Measurements from ENCODE around the gene MTG2. TPM values are rescaled to one million over a fixed set of nuclear protein-coding genes. Genes with fewer than 3 reads are reported as not detected.

MTG2 gene
- polyA plus RNA-seq, 1 donor (not counting 4 experiments of a cell fraction or from before 2014, with no cell fraction given) = 24.7 TPM

DNA sequence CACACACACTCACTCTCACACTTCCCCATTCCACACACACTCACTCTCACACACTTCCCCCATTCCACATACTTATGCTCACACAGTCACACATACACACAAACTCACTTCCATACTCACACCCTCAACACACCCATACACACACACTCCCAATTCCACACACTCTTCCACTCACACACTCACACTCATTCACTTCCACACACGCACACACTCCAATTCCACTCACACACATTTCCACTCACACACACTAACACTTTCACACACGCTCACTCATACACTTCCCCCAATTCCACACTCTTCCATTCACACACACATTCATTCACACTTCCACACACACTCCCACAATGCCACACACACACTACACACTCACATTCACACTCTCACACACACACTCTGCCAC lies 47.4 kb downstream of the MTG2 start:
- H3K9me3 ChIP-seq (ENCODE audit: control insufficient read depth, low read depth, low read length) = peaks cover 4% of the 10 kb centered on the region
- no peak for DNase-seq (ENCODE audit: low read depth, low spot score)

DNA sequence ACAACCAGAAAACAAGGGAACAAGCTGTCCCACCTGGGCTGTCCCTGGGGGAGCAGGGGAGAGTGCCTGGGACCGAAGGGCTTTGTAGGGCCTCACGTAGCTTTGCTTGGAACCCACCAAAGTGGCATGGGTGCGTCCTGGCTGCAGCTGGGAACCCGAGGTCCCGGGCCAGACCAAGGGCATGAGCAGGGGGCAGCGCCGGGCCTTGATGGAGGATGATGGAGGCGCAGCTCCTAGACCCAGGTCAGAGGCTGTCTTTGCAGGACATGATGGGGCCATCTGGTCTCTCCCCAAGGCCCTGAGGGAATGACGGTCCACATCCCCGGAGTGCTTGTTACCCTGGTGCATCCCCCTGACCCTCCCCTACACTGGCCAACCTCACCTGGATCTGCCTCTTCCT lies 47.9 kb downstream of the MTG2 start:
- dilution Hi-C loops (cut with MboI; ENCODE audit: extremely low pct_ligation_motif_present, low sequenced_read_pairs) = no loop called here
- Histone ChIP-seq H3K4me2 (ENCODE audit: control insufficient read depth, extremely low read depth, insufficient read depth, low read depth, low read length) (no peak overlapping the region), H4K20me1 (ENCODE audit: control insufficient read depth, extremely low read depth, insufficient read depth, low read length) (peaks cover 5% of the 10 kb centered on the region), H3K9me3 (ENCODE audit: control insufficient read depth, low read depth, low read length) (peaks cover 4% of the 10 kb centered on the region), H3K36me3 (ENCODE audit: control insufficient read depth in 2 of 2, extremely low read depth in 1 of 2, insufficient read depth in 2 of 2, low read length in 2 of 2) (no peaks in the 10 kb centered on the region), H2AFZ (ENCODE audit: control insufficient read depth, low read length) (no peak overlapping the region), H3K9me1 (ENCODE audit: control insufficient read depth, extremely low read depth, insufficient read depth, low read length) (no peaks in the 10 kb centered on the region), H3K27me3 (ENCODE audit: control insufficient read depth, extremely low read depth, insufficient read depth, low read length) (peaks cover 70% of the 10 kb centered on the region), H3K9ac (ENCODE audit: control insufficient read depth, extremely low read depth, insufficient read depth, low read length) (no peak overlapping the region), H3K4me3 (ENCODE audit: control insufficient read depth in 2 of 3, extremely low read depth in 1 of 3, insufficient read depth in 2 of 3, low read depth in 1 of 3, low read length in 3 of 3) (no peak overlapping the region), H3K79me2 (ENCODE audit: control insufficient read depth, insufficient read depth, low read length) (no peaks in the 10 kb centered on the region), H3K4me1 (ENCODE audit: control insufficient read depth, extremely low read depth, insufficient read depth, low read length) (no peaks in the 10 kb centered on the region), H3K27ac (ENCODE audit: control insufficient read depth, insufficient read depth, low read length) (no peak overlapping the region)
- FAIRE-seq = no peak
- TF ChIP-seq, protein P1, sequence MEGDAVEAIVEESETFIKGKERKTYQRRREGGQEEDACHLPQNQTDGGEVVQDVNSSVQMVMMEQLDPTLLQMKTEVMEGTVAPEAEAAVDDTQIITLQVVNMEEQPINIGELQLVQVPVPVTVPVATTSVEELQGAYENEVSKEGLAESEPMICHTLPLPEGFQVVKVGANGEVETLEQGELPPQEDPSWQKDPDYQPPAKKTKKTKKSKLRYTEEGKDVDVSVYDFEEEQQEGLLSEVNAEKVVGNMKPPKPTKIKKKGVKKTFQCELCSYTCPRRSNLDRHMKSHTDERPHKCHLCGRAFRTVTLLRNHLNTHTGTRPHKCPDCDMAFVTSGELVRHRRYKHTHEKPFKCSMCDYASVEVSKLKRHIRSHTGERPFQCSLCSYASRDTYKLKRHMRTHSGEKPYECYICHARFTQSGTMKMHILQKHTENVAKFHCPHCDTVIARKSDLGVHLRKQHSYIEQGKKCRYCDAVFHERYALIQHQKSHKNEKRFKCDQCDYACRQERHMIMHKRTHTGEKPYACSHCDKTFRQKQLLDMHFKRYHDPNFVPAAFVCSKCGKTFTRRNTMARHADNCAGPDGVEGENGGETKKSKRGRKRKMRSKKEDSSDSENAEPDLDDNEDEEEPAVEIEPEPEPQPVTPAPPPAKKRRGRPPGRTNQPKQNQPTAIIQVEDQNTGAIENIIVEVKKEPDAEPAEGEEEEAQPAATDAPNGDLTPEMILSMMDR (optimal IDR thresholded peaks at IDR 0.05 in 1 of 3, IDR thresholded peaks at IDR 0.05 in 1 of 3, conservative IDR thresholded peaks at IDR 0.05 in 1 of 3; ENCODE audit: extremely low read depth in 1 of 3, insufficient read depth in 2 of 3, low read length in 3 of 3) = no peak
- TF ChIP-seq EZH2 (IDR thresholded peaks at IDR 0.05; ENCODE audit: low read length) = no peak
- DNase-seq (ENCODE audit: low read depth, low spot score) = no peak

More for the DNA sequence above, 47.4 kb downstream of the MTG2 start:
- no peak for FAIRE-seq
- dilution Hi-C loops (cut with MboI; ENCODE audit: extremely low pct_ligation_motif_present, low sequenced_read_pairs) = no loop called here
- H3K9me1 ChIP-seq (ENCODE audit: control insufficient read depth, extremely low read depth, insufficient read depth, low read length) = no peaks in the 10 kb centered on the region
- peaks cover 71% of the 10 kb centered on the region for H3K27me3 ChIP-seq (ENCODE audit: control insufficient read depth, extremely low read depth, insufficient read depth, low read length)
- H3K36me3 ChIP-seq (ENCODE audit: control insufficient read depth in 2 of 2, extremely low read depth in 1 of 2, insufficient read depth in 2 of 2, low read length in 2 of 2) = no peaks in the 10 kb centered on the region
- no peak overlapping the region for H3K9ac ChIP-seq (ENCODE audit: control insufficient read depth, extremely low read depth, insufficient read depth, low read length)
- no peaks in the 10 kb centered on the region for H3K4me1 ChIP-seq (ENCODE audit: control insufficient read depth, extremely low read depth, insufficient read depth, low read length)
- no peak overlapping the region for H3K27ac ChIP-seq (ENCODE audit: control insufficient read depth, insufficient read depth, low read length)
- H4K20me1 ChIP-seq (ENCODE audit: control insufficient read depth, extremely low read depth, insufficient read depth, low read length) = peaks cover 5% of the 10 kb centered on the region
- H3K4me3 ChIP-seq (ENCODE audit: control insufficient read depth in 2 of 3, extremely low read depth in 1 of 3, insufficient read depth in 2 of 3, low read depth in 1 of 3, low read length in 3 of 3) = no peak overlapping the region
- TF ChIP-seq EZH2 (IDR thresholded peaks at IDR 0.05; ENCODE audit: low read length) = no peak
- TF ChIP-seq, protein P1 (optimal IDR thresholded peaks at IDR 0.05 in 1 of 3, IDR thresholded peaks at IDR 0.05 in 1 of 3, conservative IDR thresholded peaks at IDR 0.05 in 1 of 3; ENCODE audit: extremely low read depth in 1 of 3, insufficient read depth in 2 of 3, low read length in 3 of 3) = no peak
- H2AFZ ChIP-seq (ENCODE audit: control insufficient read depth, low read length) = no peak overlapping the region
- no peaks in the 10 kb centered on the region for H3K79me2 ChIP-seq (ENCODE audit: control insufficient read depth, insufficient read depth, low read length)
- no peak overlapping the region for H3K4me2 ChIP-seq (ENCODE audit: control insufficient read depth, extremely low read depth, insufficient read depth, low read depth, low read length)

Data from keratinocyte (primary cell).